Iris pigment epithelial cell (primary cell): ENCODE measurements around the gene GFRA1.

Source experiments
- DNase-seq: peaks from one replicate; pipeline ENCODE4 v3.0.0-alpha.2; 2011; ENCODE audit warnings: low read depth

The GFRA1 gene

DNA sequence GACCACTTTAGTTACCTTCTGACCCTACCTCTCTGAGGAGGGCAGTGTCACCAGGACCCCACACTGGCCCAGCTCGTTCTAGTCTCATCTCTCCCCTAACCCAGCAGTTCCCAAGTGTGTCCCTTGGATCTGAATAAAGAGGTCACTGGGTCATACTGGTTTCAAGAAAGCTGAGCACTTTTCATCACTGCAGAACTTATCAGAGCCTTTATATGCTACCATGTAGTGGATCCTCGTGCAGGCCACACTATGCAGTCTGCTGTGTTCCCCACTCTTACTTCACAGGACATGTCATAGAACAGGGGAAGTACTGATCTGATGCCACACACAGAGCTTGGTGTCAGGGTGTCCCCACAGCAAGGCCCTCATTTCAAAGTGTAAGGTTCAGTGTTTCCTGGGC is 113.8 kb downstream of the GFRA1 start:
- DNase-seq: no peak

DNA sequence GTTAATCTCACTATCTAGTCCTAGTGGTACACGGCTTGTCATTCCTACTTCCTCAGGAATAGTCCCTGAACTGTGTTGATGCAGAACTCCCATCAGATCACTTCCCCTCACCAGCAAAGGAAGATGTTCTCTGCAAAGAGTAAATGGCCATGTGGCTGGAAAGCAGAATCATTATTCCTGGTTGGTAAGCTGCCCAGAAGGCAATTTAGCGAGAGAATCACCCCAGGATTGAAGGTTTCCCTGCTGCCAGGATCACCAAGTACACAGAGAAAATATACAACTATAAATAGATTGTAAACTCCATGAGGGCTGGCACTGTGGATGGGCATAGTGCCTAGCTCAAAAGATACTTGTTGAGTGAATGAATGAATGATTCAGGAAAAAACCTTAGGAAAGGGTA is 115.0 kb downstream of the GFRA1 start:
- DNase-seq: no peak

DNA sequence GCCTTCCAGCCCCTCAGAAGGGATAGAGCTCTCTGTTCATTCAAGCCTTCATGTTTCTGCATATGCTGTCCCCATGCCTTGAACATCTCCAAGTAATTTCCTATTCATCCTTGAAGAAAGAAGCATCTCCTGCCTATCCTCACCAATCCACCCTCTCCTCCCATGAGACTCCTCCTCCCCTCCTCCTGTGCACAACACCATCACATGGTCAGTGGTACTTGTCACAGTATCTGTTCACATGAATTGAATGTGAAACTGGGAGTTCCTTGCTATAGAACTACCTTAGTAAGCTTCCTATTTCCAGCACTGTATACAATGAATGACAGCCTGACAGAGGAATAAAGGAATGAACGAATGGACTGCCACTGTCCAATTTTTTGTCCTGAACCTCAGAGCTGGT is 115.5 kb downstream of the GFRA1 start:
- no peak for DNase-seq

DNA sequence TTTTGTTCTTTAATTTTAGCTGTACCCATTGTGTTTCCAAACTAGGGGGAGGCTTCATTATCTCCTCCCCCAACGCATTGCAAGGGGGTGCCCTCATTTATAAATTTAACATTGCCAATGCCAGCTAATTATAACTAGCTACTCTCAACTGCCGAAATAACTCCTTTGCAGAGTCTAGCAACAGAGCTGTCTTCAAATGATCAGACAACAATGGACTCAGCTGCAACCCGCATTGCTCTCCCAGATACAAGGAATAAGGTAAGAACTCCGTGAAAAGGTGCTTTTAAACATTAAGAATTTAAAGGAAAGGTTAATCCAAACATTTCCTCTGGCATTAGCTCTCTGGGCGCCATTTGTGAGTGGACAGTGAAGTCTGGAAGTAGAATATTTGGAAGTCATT is 116.2 kb downstream of the GFRA1 start:
- DNase-seq: no peak

- DNase-seq: no peak
These were observed 117.8 kb downstream of the GFRA1 start for GRCh38 chr10:116155191-116155590.

GRCh38 chr10:116154651-116155050 is 118.4 kb downstream of the GFRA1 start:
- DNase-seq: no peak

DNA sequence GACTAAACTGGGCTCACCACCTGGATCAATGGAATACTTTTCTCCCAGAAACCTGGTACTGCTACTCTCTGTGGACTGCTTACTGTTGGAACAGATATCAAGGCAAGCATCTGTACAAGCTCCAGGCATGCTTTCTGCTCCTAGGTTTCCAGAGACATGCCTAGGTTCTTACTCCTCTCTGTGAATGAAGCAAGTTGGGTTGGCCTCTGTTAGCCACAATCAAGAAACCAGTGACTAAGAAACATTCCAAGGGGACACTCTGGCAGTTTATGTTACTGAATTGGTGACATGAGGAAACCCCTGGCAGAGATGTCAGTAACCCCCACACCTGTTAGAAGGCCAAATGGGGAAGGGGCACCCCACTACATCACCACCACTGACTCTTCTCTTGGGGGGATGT is 121.9 kb downstream of the GFRA1 start:
- DNase-seq: no peak

- DNase-seq: no peak
These were observed 122.4 kb downstream of the GFRA1 start for GRCh38 chr10:116150606-116151005.

- DNase-seq: no peak
These were observed 125.7 kb downstream of the GFRA1 start for GRCh38 chr10:116147147-116147905.

- DNase-seq: peak; percentile 34
These were observed 126.5 kb downstream of the GFRA1 start for GRCh38 chr10:116146372-116147140.

DNA sequence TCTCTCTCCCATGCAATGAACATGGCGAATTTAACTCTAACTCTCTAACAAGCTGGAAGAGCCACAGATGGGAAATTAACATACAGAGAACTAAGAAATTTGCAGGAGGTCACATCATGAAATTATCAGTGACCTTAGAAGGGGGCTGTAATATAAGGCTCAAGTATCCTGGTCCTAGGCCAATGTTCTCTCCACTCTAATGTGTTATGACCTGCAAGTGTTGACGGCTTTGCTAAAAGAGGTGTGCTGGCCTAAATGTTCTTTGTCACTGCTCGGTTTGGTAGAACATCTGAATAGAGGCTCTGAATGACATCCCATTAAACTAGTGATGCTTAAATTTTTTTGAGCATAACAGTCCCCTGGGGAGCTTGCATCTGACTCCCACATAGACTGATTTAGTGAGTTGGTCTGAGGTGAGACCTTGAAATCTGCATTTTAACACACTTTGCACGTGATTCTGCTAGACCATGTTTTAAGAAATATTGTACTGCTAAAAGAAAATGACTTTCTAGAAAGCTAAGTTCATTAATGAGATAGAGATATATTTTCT is 129.3 kb downstream of the GFRA1 start:
- DNase-seq: no peak

DNA sequence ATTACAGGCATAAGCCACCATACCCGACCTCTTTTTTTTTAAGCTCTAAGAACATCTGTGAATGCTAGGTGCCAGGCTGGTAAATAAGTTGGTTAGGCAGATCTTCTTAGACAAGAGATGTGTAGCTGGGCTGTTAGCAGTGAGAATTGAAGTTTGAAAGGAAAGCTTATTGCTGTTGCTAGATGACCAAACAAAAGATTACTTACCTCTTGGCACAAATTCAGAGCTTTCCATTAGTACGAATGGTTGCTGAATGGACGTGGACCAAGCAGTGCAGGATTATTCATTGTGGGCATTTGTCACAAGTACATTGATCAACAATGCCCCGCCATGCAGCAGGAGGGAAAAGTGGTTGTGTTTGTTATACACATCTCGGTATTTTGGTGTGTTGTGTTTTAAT is 131.2 kb downstream of the GFRA1 start:
- no peak for DNase-seq

DNA sequence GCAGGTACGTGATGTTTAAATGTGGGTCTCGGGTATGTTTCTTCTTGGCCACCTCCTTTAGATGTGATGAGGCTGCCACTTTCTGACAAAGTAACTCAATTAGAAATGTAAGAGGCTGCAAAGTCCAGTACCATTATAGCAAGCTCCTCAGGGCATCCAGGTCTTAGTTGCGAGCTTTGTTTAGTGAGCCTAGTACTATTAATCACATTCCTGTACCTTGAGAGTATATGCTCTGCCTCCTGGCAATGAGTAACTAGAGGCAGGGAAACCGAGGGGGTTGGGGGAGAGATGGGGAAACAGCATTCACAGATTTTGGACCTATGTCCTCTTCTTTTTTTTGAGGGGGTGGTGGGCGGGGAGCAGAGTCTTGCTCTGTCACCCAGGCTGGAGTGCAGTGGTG is 131.8 kb downstream of the GFRA1 start:
- no peak for DNase-seq

- no peak for DNase-seq
These were observed 133.1 kb downstream of the GFRA1 start for GRCh38 chr10:116139886-116140285.

- no peak for DNase-seq
These were observed 134.1 kb downstream of the GFRA1 start for GRCh38 chr10:116138897-116139296.

GRCh38 chr10:116136261-116136660 is 136.7 kb downstream of the GFRA1 start:
- DNase-seq: no peak

- DNase-seq: peak; percentile 56
These were observed 138.7 kb downstream of the GFRA1 start for GRCh38 chr10:116134322-116134721.

DNA sequence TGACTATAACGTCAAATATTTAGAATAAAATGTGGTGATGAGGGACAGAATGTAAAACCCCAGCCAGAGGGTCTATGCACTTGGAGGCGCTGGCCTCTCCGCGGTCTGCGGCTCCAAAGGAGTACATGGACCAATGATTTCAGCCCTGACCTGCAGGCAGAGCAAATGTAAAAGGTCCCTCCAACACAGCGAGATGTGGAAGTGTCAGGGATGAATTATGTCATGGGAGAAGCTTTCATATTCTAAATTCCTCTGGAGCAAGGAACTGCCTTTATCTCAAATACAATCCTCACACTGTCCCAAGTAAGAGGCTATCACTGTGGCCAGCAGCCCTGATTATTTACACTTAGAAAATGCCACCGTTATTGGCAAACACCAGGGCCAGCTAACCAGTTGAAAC is 139.4 kb downstream of the GFRA1 start:
- no peak for DNase-seq

DNA sequence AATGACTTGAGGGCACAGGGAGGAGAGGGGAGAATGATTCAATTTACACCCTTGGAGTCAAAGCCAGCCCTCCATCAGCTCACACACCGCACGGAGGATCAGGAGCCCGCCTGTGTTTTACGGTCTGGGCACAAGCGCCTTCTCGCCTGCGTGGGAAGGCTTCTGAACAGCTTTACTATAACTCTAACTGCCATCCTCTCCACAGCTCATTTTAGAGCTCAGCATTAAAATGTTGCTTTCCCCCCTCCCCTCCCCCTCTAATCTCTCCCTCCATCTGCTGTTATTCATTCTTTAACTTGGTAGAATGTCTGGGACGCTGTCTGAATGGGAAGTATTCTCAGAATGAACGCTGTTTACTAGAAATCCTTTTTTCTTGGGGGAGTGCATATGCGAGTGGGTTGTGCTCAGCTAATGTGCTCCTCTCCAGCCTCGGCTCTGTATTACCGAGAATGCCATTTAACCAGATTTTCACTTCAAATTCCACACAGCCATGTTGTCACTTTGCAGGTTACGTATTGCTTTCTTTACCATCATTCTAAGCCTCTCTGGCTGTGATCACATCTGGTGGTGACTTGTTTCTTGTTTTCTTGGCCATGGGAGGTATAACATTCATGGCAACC is 140.1 kb downstream of the GFRA1 start:
- no peak for DNase-seq

- DNase-seq: no peak
These were observed 143.0 kb downstream of the GFRA1 start for GRCh38 chr10:116130006-116130405.

GRCh38 chr10:116126954-116127695 is 145.9 kb downstream of the GFRA1 start:
- DNase-seq: peak; percentile 15

- DNase-seq: no peak
These were observed 146.8 kb downstream of the GFRA1 start for GRCh38 chr10:116126239-116126638.
